Keratinocyte (primary cell): ENCODE measurements around the gene FHOD3. TPM values are rescaled to one million over a fixed set of nuclear protein-coding genes. Genes with fewer than 3 reads are reported as not detected.

Experiments
- DNase-seq: peaks from one replicate; pipeline ENCODE4 v3.0.0-alpha.2; 2011; ENCODE audit warnings: low read depth, missing footprints, low spot score
- FAIRE-seq: peaks from 2 replicates; lab custom pipeline; 2011; peaks lifted over from hg19 to GRCh38; lab: Jason Lieb, UNC
- H2AFZ ChIP-seq: 2 replicates; pipeline ENCODE4 v1.6.0; 2012; ENCODE audit warnings: low read length, control low read depth, inconsistent platforms; ENCODE audit not compliant: control insufficient read depth
- H3K27ac ChIP-seq: 2 replicates; pipeline ENCODE4 v1.5.1; 2011; ENCODE audit warnings: low read length; ENCODE audit not compliant: control insufficient read depth, insufficient read depth
- H3K27me3 ChIP-seq: 3 replicates; pipeline ENCODE4 v1.6.0; 2011; ENCODE audit warnings: low read length; ENCODE audit not compliant: control insufficient read depth, insufficient read depth; ENCODE audit errors: extremely low read depth
- H3K36me3 ChIP-seq, 2 experiments: 2 replicates in 1 of 2; 3 replicates in 1 of 2; pipeline ENCODE4 v1.5.1; 2011; ENCODE audit warnings: low read length in 2 of 2, mild to moderate bottlenecking in 1 of 2; ENCODE audit not compliant: control insufficient read depth in 2 of 2, insufficient read depth in 2 of 2; ENCODE audit errors: extremely low read depth in 1 of 2
- H3K4me1 ChIP-seq: 3 replicates; pipeline ENCODE4 v1.5.1; 2011; ENCODE audit warnings: low read length; ENCODE audit not compliant: control insufficient read depth, insufficient read depth; ENCODE audit errors: extremely low read depth
- H3K4me2 ChIP-seq: 3 replicates; pipeline ENCODE4 v1.6.0; 2011; ENCODE audit warnings: low read depth, low read length; ENCODE audit not compliant: control insufficient read depth, insufficient read depth; ENCODE audit errors: extremely low read depth
- H3K4me3 ChIP-seq, 3 experiments: fragments of 200-600 bp in 1 of 3; sonication (generic) in 1 of 3; 2 replicates in 2 of 3; 3 replicates in 1 of 3; pipeline ENCODE4 v1.5.1; 2011 to 2016; ENCODE audit warnings: low read length in 3 of 3, mild to moderate bottlenecking in 3 of 3, control low read depth in 2 of 3, inconsistent platforms in 1 of 3, low read depth in 1 of 3, mixed read lengths in 1 of 3, mixed run types in 1 of 3, moderate library complexity in 1 of 3; ENCODE audit not compliant: control insufficient read depth in 2 of 3, insufficient read depth in 2 of 3; ENCODE audit errors: extremely low read depth in 1 of 3
- H3K79me2 ChIP-seq: 2 replicates; pipeline ENCODE4 v1.6.0; 2012; ENCODE audit warnings: low read length; ENCODE audit not compliant: control insufficient read depth, insufficient read depth
- H3K9ac ChIP-seq: 3 replicates; pipeline ENCODE4 v1.6.0; 2011; ENCODE audit warnings: low read length; ENCODE audit not compliant: control insufficient read depth, insufficient read depth; ENCODE audit errors: extremely low read depth
- H3K9me1 ChIP-seq: 3 replicates; pipeline ENCODE4 v1.6.0; 2011; ENCODE audit warnings: low read length; ENCODE audit not compliant: control insufficient read depth, insufficient read depth; ENCODE audit errors: extremely low read depth
- H3K9me3 ChIP-seq: 2 replicates; pipeline ENCODE4 v1.5.1; 2012; ENCODE audit warnings: low read depth, low read length; ENCODE audit not compliant: control insufficient read depth
- H4K20me1 ChIP-seq: 3 replicates; pipeline ENCODE4 v1.6.0; 2011; ENCODE audit warnings: low read length; ENCODE audit not compliant: control insufficient read depth, insufficient read depth; ENCODE audit errors: extremely low read depth
- EZH2 ChIP-seq: IDR thresholded peaks from one replicate; pipeline ENCODE4 v1.6.1; 2012; ENCODE audit warnings: inconsistent platforms, mild to moderate bottlenecking, low read length, moderate library complexity
- dilution Hi-C: fragments of 300-500 bp; cut with MboI; formaldehyde crosslinking; loops from one replicate; pipeline ENCODE4 v1.7.0; 2020; ENCODE audit warnings: low sequenced_read_pairs; ENCODE audit not compliant: extremely low pct_ligation_motif_present
- polyA plus RNA-seq, 5 experiments: library from polyadenylated mRNA; depleted of rRNA in 3 of 5; stranded (reverse) in 3 of 5; stranded (forward) in 1 of 5; unstranded in 1 of 5; fragments of >200 nt; gene quantifications; 1 replicate in 1 of 5; 2 replicates in 3 of 5; 3 replicates in 1 of 5; pipeline versions ENCODE4 v1.2.1 to v1.2.3, GENCODE V29; 2011 to 2012; ENCODE audit warnings: missing spikeins in 2 of 5, low read depth in 1 of 5, low replicate concordance in 1 of 5
- TF ChIP-seq, protein P1 (sequence below), 3 experiments: IDR thresholded peaks in 1 of 3; conservative IDR thresholded peaks in 1 of 3; optimal IDR thresholded peaks in 1 of 3; 2 replicates in 2 of 3; 3 replicates in 1 of 3; pipeline versions ENCODE3 to v1.5.1; 2011; ENCODE audit warnings: low read length in 3 of 3, mild to moderate bottlenecking in 3 of 3, moderate library complexity in 2 of 3, control low read depth in 1 of 3, inconsistent platforms in 1 of 3; ENCODE audit not compliant: insufficient read depth in 2 of 3; ENCODE audit errors: extremely low read depth in 1 of 3

The FHOD3 gene
- polyA plus RNA-seq, 1 donor (not counting 4 experiments of a cell fraction or from before 2014, with no cell fraction given) = 7.7 TPM

DNA sequence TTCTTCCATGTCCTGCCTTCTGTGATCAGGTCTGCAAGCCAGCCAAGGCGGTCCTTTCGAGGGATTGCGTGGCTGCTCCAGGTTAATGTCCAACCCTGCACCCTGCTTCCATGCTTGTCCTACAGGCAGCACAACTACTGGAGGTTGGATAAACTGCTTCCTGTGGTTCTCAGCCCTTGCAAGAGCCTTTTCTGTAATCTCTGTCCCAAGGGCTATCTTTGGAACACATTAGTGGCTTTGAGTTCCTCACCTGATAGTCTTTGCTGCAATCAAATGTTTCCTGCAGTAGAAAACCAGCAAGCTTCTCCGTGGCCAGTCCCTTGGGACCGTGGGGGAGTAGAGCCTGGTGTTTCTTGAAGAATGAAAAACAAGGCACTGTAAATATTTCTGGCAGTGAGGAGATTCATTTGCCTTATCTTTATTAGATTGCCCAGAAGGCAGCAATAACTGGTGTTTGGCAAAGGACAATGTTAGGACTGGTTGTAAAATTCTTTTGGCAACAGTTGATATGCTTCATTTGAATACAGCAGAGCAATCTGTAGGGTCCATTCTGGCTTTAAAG lies 214.4 kb downstream of the FHOD3 start:
- Histone ChIP-seq H3K36me3 (no peaks in the 10 kb centered on the region), H2AFZ (no peak overlapping the region), H3K27me3 (no peaks in the 10 kb centered on the region), H3K4me3 (no peak overlapping the region), H3K79me2 (no peaks in the 10 kb centered on the region), H3K27ac (no peak overlapping the region), H3K9me3 (no peaks in the 10 kb centered on the region), H3K4me1 (peaks cover 3% of the 10 kb centered on the region), H3K9ac (no peak overlapping the region), H3K4me2 (no peak overlapping the region), H4K20me1 (no peaks in the 10 kb centered on the region), H3K9me1 (no peaks in the 10 kb centered on the region)
- FAIRE-seq (no peak), DNase-seq (no peak)
- dilution Hi-C loops = no loop called here
- no peak for TF ChIP-seq EZH2
- TF ChIP-seq, protein P1, sequence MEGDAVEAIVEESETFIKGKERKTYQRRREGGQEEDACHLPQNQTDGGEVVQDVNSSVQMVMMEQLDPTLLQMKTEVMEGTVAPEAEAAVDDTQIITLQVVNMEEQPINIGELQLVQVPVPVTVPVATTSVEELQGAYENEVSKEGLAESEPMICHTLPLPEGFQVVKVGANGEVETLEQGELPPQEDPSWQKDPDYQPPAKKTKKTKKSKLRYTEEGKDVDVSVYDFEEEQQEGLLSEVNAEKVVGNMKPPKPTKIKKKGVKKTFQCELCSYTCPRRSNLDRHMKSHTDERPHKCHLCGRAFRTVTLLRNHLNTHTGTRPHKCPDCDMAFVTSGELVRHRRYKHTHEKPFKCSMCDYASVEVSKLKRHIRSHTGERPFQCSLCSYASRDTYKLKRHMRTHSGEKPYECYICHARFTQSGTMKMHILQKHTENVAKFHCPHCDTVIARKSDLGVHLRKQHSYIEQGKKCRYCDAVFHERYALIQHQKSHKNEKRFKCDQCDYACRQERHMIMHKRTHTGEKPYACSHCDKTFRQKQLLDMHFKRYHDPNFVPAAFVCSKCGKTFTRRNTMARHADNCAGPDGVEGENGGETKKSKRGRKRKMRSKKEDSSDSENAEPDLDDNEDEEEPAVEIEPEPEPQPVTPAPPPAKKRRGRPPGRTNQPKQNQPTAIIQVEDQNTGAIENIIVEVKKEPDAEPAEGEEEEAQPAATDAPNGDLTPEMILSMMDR (optimal IDR thresholded peaks at IDR 0.05 in 1 of 3, IDR thresholded peaks at IDR 0.05 in 1 of 3, conservative IDR thresholded peaks at IDR 0.05 in 1 of 3; ENCODE audit: extremely low read depth in 1 of 3, insufficient read depth in 2 of 3, low read length in 3 of 3) = no peak

DNA sequence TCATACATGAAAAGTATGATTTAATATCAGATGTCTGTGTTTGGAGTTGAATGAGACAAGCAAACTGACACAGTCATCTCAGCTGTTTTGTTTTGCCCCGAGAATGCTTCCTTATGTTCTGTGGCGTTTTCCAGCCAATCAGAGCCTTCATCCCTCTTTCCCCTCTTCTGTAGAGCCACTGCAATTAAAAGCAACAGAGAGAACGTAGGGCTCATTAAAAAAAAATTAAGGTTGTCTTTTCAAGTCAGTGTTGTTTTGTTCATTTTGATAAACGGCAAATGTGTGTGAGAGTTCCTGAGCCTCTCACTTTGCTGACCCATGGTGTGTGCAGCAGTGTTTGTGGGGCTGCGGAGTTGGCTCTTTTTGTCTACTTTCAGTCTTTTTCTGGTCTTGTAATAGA lies 216.0 kb downstream of the FHOD3 start:
- Histone ChIP-seq H3K9me3 (no peaks in the 10 kb centered on the region), H3K4me3 (no peak overlapping the region), H3K9ac (no peak overlapping the region), H2AFZ (no peak overlapping the region), H3K79me2 (no peaks in the 10 kb centered on the region), H3K9me1 (no peaks in the 10 kb centered on the region), H3K36me3 (no peaks in the 10 kb centered on the region), H3K4me1 (peaks cover 3% of the 10 kb centered on the region), H4K20me1 (no peaks in the 10 kb centered on the region), H3K27ac (no peak overlapping the region), H3K4me2 (no peak overlapping the region), H3K27me3 (no peaks in the 10 kb centered on the region)
- FAIRE-seq = no peak
- no peak for DNase-seq
- dilution Hi-C loops = no loop called here
- no peak for TF ChIP-seq EZH2
- TF ChIP-seq, protein P1 (optimal IDR thresholded peaks at IDR 0.05 in 1 of 3, IDR thresholded peaks at IDR 0.05 in 1 of 3, conservative IDR thresholded peaks at IDR 0.05 in 1 of 3; ENCODE audit: extremely low read depth in 1 of 3, insufficient read depth in 2 of 3, low read length in 3 of 3) = no peak
